Large intestine (tissue), 3 donors: ENCODE measurements around the gene PRELP. TPM values are rescaled to one million over a fixed set of nuclear protein-coding genes. Genes with fewer than 3 reads are reported as not detected.

Source experiments
- DNase-seq, 2 donors: peaks; one replicate each; pipeline versions ENCODE4 v3.0.0 to v3.0.0-alpha.2; 2013
- H3K27ac ChIP-seq: one replicate; pipeline ENCODE4 v1.5.1; 2013; ENCODE audit warnings: low read length
- H3K27me3 ChIP-seq: 2 replicates; pipeline ENCODE4 v1.6.1; 2013; ENCODE audit warnings: low read length; ENCODE audit not compliant: control insufficient read depth, insufficient read depth
- H3K36me3 ChIP-seq: 2 replicates; pipeline ENCODE4 v1.6.1; 2013; ENCODE audit warnings: low read length; ENCODE audit not compliant: control insufficient read depth, insufficient read depth
- H3K4me1 ChIP-seq: one replicate; pipeline ENCODE4 v1.6.1; 2013; ENCODE audit warnings: low read length; ENCODE audit not compliant: control insufficient read depth, insufficient read depth
- H3K4me3 ChIP-seq: one replicate; pipeline ENCODE4 v1.5.1; 2013; ENCODE audit warnings: low read length
- H3K9me3 ChIP-seq: one replicate; pipeline ENCODE4 v1.6.1; 2013; ENCODE audit warnings: mild to moderate bottlenecking, low read depth, low read length, moderate library complexity; ENCODE audit not compliant: control insufficient read depth
- WGBS: methylation state at CpG from one replicate; pipeline ENCODE4 v1.1.5; 2013; ENCODE audit warnings: low lambda C conversion rate; ENCODE audit not compliant: insufficient coverage; 5-methylcytosine and 5-hydroxymethylcytosine counted together
- polyA plus RNA-seq: library from polyadenylated mRNA; unstranded; fragments of 120-200 nt; gene quantifications from one replicate; pipeline ENCODE4 v1.2.1, GENCODE V29; 2013

Gene PRELP
- polyA plus RNA-seq, 1 donor: 4.4 TPM

DNA sequence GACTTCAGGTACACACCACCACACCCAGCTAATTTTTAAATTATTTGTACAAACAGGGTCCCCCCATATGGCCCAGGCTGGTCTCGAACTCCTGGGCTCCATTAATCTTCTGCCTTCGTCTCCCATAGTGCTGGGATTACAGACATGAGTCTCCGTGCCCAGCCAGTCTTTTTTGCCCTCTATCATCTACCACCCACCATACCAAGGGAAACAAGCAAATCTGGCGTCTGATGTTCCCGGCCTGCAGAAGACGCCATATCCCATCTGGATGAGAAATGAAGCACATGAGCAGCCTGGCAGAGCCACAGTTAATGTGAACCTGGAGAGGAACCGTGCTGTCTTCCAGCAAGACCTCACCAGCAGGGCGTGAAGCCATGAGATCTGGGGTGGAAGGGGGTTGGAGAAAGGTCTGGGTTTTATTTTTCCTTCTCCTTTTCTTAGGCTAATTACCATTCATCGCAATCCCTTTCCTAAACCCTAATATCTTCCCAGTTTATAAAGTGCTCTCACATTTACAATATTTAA, 1.8 kb upstream of the PRELP start:
- WGBS: 100% methylated on average over 1 of the region's 9 CpGs
- no peak overlapping the region for H3K27ac ChIP-seq
- H3K4me3 ChIP-seq: no peak overlapping the region
- H3K9me3 ChIP-seq: no peaks in the 10 kb centered on the region
- peaks cover 2% of the 10 kb centered on the region for H3K27me3 ChIP-seq
- no peaks in the 10 kb centered on the region for H3K36me3 ChIP-seq
- DNase-seq: no peak
- peaks cover 5% of the 10 kb centered on the region for H3K4me1 ChIP-seq

DNA sequence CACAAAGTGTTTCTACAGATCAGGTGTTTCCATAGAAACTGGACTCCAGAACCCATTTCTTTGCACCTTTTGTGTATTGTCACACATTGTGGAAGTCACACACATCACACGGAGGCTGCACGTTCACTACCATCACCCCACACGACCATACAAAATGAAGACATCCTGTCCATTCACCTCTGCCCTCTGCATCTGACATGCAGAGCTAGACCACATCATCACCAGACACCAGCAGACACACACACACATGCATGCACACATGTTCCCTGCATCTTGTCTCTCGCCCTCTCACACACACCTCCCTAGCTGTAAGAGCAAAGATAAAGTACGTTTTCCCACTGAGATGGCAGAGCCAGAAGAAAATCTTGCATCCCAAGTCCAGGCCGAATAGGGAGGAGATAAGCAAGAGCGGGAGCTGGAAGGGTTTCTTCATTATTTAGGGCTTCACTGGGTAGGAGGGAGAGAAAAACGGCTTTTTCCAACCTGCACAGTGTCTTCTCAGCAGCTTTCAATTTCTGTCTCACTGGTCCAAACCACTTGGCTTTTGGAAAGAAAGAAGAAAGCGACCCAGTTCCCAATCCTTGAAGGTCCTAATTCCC, 709 bp downstream of the PRELP start:
- Histone ChIP-seq H3K27ac (no peak overlapping the region), H3K27me3 (peaks cover 2% of the 10 kb centered on the region), H3K4me1 (peaks cover 4% of the 10 kb centered on the region), H3K9me3 (no peaks in the 10 kb centered on the region), H3K36me3 (no peaks in the 10 kb centered on the region), H3K4me3 (no peak overlapping the region)
- no peak for DNase-seq
- WGBS: no CpG with 5 or more reads among the region's 9 CpGs

DNA sequence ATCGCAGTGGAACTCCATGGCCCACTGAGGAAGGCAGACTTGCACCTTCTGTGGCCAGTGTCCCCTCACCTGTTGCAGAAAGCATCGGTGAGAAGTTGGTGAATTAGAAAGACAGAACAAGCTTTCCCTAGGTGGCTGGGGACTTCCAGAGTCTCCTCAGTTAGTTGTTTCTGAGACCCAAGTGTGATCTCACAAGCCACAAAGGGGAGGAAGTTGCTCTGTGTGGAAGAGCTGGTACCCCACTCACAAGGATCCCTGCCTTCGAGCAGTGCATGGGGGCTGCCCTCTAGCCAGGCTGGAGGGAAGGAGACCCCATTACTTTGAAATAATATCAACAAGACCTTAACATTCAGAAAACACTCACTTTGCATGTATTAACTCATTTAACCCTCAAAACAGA, 2.1 kb downstream of the PRELP start:
- Histone ChIP-seq H3K4me3 (no peak overlapping the region), H3K27me3 (no peaks in the 10 kb centered on the region), H3K36me3 (no peaks in the 10 kb centered on the region), H3K27ac (no peak overlapping the region), H3K9me3 (no peaks in the 10 kb centered on the region), H3K4me1 (peaks cover 7% of the 10 kb centered on the region)
- no peak for DNase-seq
- no CpG with 5 or more reads among the region's 3 CpGs for WGBS

DNA sequence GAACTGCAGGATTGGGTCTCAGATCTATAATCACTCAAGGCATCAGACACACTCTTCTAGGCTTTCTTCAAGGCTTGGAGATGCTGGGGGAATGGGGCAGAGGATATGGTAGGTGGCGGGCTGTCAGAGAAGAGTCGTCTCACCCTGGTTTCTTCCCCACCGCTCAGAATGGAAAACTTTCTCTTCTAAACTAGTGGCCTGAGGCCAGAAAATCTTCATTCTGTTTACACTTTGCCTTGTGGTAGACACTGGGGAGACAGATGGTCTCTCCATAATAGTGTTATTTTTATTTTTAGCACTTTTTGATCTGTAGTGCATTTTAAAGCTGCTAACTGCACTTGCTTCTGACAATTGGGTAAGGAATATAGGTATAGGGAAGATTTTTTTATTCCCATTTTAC, 2.6 kb downstream of the PRELP start:
- WGBS: no CpG with 5 or more reads among the region's 3 CpGs

DNA sequence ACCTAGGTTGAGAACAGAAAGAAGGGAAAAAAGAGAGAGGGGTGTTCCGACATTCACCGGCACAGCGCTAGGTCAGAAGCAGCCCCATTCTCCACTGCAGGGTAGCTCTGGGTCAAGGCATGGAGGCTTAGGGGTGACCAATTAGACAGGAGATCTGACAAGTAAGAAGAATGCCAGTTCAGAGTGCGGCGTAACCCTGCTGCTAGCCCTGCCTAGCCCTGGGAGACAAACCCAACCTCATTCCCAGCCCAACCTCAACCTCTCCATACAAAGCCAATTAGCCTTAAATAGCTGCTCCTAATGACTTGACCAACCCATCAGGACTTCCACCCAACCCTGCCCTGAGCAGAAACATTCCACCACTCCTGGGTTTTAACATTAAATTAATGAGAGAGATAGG, 3.4 kb downstream of the PRELP start:
- H3K27me3 ChIP-seq: no peaks in the 10 kb centered on the region
- DNase-seq: no peak
- peaks cover 7% of the 10 kb centered on the region for H3K4me1 ChIP-seq
- H3K36me3 ChIP-seq: no peaks in the 10 kb centered on the region
- no peak overlapping the region for H3K27ac ChIP-seq
- H3K4me3 ChIP-seq: no peak overlapping the region
- H3K9me3 ChIP-seq: no peaks in the 10 kb centered on the region
- no CpG with 5 or more reads among the region's 5 CpGs for WGBS

More for the DNA sequence above, 2.6 kb downstream of the PRELP start:
- no peaks in the 10 kb centered on the region for H3K36me3 ChIP-seq
- DNase-seq: no peak
- no peaks in the 10 kb centered on the region for H3K27me3 ChIP-seq
- peaks cover 7% of the 10 kb centered on the region for H3K4me1 ChIP-seq
- H3K4me3 ChIP-seq: no peak overlapping the region
- H3K9me3 ChIP-seq: no peaks in the 10 kb centered on the region
- H3K27ac ChIP-seq: no peak overlapping the region

DNA sequence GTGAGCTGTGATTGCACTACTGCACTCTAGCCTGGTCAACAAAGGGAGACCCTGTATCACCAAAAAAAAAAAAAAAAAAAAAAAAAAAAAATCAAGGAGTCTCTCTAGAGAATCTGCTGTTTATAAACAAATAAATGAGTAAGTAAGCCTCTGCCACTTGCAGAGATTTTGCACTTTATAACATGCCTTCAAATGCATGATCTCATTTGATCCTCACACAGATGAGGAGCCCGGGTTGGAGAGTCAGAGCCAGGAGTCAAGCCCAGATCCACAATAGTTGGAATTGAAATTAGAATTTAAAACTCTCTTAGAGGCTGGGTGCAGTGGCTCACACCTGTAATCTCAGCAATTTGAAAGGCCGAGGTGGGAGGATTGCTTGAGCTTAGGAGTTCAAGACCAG, 4.0 kb downstream of the PRELP start:
- H3K4me1 ChIP-seq: peaks cover 7% of the 10 kb centered on the region
- no peak for DNase-seq
- WGBS: 100% methylated on average over 1 of the region's 2 CpGs
- no peaks in the 10 kb centered on the region for H3K9me3 ChIP-seq
- no peaks in the 10 kb centered on the region for H3K36me3 ChIP-seq
- no peak overlapping the region for H3K4me3 ChIP-seq
- H3K27me3 ChIP-seq: no peaks in the 10 kb centered on the region
- no peak overlapping the region for H3K27ac ChIP-seq

DNA sequence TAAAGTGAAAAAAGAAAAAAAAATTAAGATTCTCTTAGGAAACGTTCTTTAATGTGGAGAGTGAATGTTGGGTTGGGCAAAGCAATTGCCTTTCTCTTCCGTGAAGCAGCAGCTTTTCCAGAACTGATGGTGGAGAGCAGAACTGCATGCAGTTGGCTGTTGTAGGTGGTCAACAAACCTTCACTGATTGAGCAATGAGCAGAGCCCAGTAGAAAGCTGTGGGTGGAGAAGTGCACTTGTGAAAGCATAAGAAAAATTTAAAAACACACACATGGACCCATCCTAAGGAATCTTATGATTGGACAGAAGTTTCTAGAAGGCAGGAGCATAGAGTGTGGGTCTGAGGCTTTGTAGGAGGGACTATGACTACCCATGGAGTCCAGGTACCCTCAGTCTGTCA, 4.5 kb downstream of the PRELP start:
- no CpG with 5 or more reads among the region's 2 CpGs for WGBS
- no peak overlapping the region for H3K27ac ChIP-seq
- H3K9me3 ChIP-seq: no peaks in the 10 kb centered on the region
- DNase-seq: no peak
- peaks cover 7% of the 10 kb centered on the region for H3K4me1 ChIP-seq
- H3K4me3 ChIP-seq: no peak overlapping the region
- H3K36me3 ChIP-seq: no peaks in the 10 kb centered on the region
- no peaks in the 10 kb centered on the region for H3K27me3 ChIP-seq

DNA sequence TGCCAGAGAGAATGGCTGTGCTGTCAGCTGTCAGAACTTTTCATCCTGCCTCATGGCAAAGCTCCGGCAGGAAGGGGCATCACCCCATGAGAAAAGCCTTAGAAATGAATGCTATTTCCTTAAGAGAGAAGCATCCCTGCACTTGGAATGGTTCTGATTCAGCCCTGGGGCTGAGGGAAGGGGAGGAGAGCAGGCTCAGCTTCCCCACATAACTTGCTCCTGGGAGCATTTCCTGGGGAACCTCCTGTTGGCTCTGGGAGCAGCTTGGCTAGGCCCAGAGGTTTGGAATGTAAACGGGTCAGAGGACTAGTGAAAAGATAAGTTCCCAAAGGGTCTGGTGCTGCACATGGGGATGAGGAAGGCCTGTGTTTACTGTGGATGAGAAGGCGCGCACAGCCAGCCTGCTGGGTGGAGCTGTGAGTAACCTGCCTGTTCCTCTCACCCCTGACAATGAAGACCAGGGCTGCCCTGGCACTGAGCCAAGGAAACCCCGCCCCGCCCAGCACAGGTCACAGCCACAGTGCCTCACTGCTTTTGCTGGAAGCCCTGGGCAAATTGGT, 5.0 kb downstream of the PRELP start:
- peak; percentile 55 to 80 for DNase-seq
- Histone ChIP-seq H3K27ac (no peak overlapping the region), H3K27me3 (no peaks in the 10 kb centered on the region), H3K36me3 (no peaks in the 10 kb centered on the region), H3K4me3 (no peak overlapping the region), H3K4me1 (peaks cover 7% of the 10 kb centered on the region), H3K9me3 (no peaks in the 10 kb centered on the region)
- no CpG with 5 or more reads among the region's 6 CpGs for WGBS

DNA sequence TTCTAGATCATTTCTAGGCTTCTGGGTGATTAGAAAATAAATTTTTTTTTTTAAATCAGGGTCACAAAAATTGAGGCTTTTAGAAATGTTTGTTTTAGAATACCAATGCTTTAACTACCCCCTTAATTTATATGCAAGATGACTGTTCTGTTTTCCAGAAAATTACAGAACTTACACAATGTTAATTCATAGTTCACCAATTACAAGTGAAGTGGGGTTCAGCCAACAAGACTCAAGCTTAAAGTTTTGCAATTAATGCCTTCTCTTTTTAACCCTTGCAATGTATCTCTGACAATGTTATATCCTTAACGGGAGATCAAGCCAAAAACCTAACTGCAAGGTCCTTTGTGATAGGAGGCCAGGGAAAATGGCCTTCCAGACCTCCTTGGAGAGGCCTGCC, 5.6 kb downstream of the PRELP start:
- H3K27me3 ChIP-seq: no peaks in the 10 kb centered on the region
- no peak overlapping the region for H3K27ac ChIP-seq
- H3K4me1 ChIP-seq: peaks cover 7% of the 10 kb centered on the region
- no peak for DNase-seq
- no peaks in the 10 kb centered on the region for H3K9me3 ChIP-seq
- no peaks in the 10 kb centered on the region for H3K36me3 ChIP-seq
- H3K4me3 ChIP-seq: no peak overlapping the region
- no CpG with 5 or more reads among the region's 1 CpG for WGBS

DNA sequence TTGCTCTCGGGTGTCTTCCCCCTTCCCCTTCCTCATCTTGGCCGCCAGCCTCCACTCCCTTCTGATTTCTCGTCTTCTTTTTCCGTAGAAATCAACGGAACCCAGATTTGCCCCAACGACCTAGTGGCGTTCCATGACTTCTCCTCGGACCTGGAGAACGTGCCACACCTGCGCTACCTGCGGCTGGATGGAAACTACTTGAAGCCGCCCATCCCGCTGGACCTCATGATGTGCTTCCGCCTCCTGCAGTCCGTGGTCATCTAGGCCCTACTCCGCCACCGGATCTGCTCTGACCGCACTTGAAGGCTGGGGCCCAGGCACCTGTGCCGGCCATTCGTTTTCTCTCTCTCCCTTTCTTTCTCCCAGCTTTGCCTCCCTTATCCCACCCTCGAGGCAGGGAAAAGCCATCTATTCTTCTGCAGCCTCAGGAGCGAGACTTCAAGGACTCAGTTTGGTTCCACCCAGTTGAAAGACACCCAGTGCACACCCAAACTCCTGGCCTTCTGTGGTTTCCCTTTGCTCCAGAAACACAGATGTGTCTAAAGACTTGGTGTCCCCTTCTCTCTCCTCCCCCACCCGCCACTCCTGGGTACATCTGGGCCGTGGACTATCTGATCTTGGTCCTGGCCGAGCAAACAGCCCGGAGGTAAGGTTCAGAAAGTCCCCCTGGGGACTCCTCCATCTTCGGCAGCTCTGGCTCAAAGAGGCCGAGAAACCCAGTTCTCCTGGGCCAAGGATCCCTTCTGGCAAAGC, 11.2 kb downstream of the PRELP start:
- Histone ChIP-seq H3K27ac (peak overlapping the region; percentile 59), H3K27me3 (no peaks in the 10 kb centered on the region), H3K9me3 (no peaks in the 10 kb centered on the region), H3K4me3 (peak overlapping the region; percentile 42), H3K36me3 (no peaks in the 10 kb centered on the region), H3K4me1 (peaks cover 13% of the 10 kb centered on the region)
- 100% methylated on average over 2 of the region's 28 CpGs for WGBS
- DNase-seq: no peak
